Smooth muscle cell (in vitro differentiated cells): ENCODE results near the gene MAL. TPM values are rescaled to one million over a fixed set of nuclear protein-coding genes. Genes with fewer than 3 reads are reported as not detected.

Source experiments
- DNase-seq: peaks from one replicate; lab custom pipeline; 2025; ENCODE audit not compliant: unreplicated experiment; lab: John Stamatoyannopoulos, UW
- H2AFZ ChIP-seq: fragments of 200-600 bp; sonication (generic); 2 replicates; pipeline ENCODE4 v1.6.0; 2016; ENCODE audit warnings: antibody characterized with exemption, low read depth, mild to moderate bottlenecking
- H3F3A ChIP-seq: fragments of 200-600 bp; sonication (generic); 2 replicates; pipeline ENCODE4 v1.6.0; 2017; ENCODE audit warnings: antibody characterized with exemption, low read depth
- H3K27ac ChIP-seq: fragments of 200-600 bp; sonication (generic); 2 replicates; pipeline ENCODE4 v1.5.1; 2016; ENCODE audit warnings: low read depth, mild to moderate bottlenecking
- H3K27me3 ChIP-seq: fragments of 200-600 bp; sonication (generic); 2 replicates; pipeline ENCODE4 v1.6.1; 2016; ENCODE audit warnings: low read depth, mild to moderate bottlenecking
- H3K36me3 ChIP-seq: fragments of 200-600 bp; sonication (generic); 2 replicates; pipeline ENCODE4 v1.5.1; 2016; ENCODE audit warnings: low read depth
- H3K4me1 ChIP-seq: fragments of 200-600 bp; sonication (generic); 2 replicates; pipeline ENCODE4 v1.5.1; 2016; ENCODE audit warnings: low read depth
- H3K4me2 ChIP-seq: fragments of 200-600 bp; sonication (generic); 2 replicates; pipeline ENCODE4 v1.6.0; 2016; ENCODE audit warnings: mild to moderate bottlenecking
- H3K4me3 ChIP-seq: fragments of 200-600 bp; sonication (generic); 2 replicates; pipeline ENCODE4 v1.5.1; 2016; ENCODE audit warnings: mild to moderate bottlenecking
- H3K79me2 ChIP-seq: fragments of 200-600 bp; sonication (generic); 2 replicates; pipeline ENCODE4 v1.6.0; 2016; ENCODE audit warnings: low read depth, mild to moderate bottlenecking
- H3K9ac ChIP-seq: fragments of 200-600 bp; sonication (generic); 2 replicates; pipeline ENCODE4 v1.6.0; 2016; ENCODE audit warnings: low read depth
- H3K9me3 ChIP-seq: fragments of 200-600 bp; sonication (generic); replicated peaks from 2 replicates; pipeline ENCODE4 v1.5.1; 2016; ENCODE audit warnings: low read depth
- H4K20me1 ChIP-seq: fragments of 200-600 bp; sonication (generic); 2 replicates; pipeline ENCODE4 v1.6.0; 2016; ENCODE audit warnings: low read depth
- WGBS: methylation state at CpG from one replicate; pipeline ENCODE4 v1.1.7; 2016; ENCODE audit warnings: low lambda C conversion rate; 5-methylcytosine and 5-hydroxymethylcytosine counted together
- polyA plus RNA-seq: library from polyadenylated mRNA; unstranded; fragments of >200 nt; fragmentation: Nextera tagmentation; extraction: Ambion mirVana; gene quantifications from 2 replicates; pipeline ENCODE4 v1.2.1, GENCODE V29; 2016
- total RNA-seq: library from RNA; depleted of rRNA; stranded (reverse); fragments of >200 nt; gene quantifications from 2 replicates; pipeline ENCODE4 v1.2.3, GENCODE V29; 2014
- TF ChIP-seq, protein P1 (sequence below): fragments of 200-600 bp; sonication (generic); IDR thresholded peaks from 2 replicates; pipeline ENCODE4 v1.5.1; 2017; ENCODE audit warnings: borderline replicate concordance, mild to moderate bottlenecking, antibody characterized with exemption; ENCODE audit not compliant: insufficient read depth, poor library complexity, severe bottlenecking

MAL gene
- total and polyA plus RNA-seq, 2 experiments from 2014 or later = not detected

DNA sequence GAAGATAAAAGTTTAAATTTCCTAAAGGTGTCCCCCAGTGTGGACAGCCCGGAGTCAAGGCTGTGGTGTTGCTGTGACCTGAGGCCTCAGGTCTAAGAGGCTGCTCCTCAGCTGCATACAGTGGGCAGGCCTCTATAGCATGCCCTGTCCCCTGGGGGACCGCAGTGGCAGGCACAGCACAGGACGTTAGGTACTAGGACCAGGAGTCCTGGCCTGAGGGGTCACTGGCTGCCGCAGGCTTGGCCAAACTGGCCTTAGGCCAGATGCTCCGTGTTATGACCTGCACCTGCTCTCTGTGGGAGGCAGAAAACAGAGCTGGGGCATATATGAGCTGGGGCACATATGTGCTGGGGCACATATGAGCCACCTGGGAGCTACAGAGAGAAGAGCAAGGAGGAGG is 21.2 kb upstream of the MAL start:
- 75% methylated on average over 5 of the region's 5 CpGs for WGBS
- no peaks in the 10 kb centered on the region for H3K79me2 ChIP-seq
- H3K36me3 ChIP-seq = no peaks in the 10 kb centered on the region
- no peak overlapping the region for H3K4me2 ChIP-seq
- no peaks in the 10 kb centered on the region for H4K20me1 ChIP-seq
- no peak for DNase-seq
- no peaks in the 10 kb centered on the region for H3K9me3 ChIP-seq
- no peak overlapping the region for H3K27ac ChIP-seq
- TF ChIP-seq, protein P1, sequence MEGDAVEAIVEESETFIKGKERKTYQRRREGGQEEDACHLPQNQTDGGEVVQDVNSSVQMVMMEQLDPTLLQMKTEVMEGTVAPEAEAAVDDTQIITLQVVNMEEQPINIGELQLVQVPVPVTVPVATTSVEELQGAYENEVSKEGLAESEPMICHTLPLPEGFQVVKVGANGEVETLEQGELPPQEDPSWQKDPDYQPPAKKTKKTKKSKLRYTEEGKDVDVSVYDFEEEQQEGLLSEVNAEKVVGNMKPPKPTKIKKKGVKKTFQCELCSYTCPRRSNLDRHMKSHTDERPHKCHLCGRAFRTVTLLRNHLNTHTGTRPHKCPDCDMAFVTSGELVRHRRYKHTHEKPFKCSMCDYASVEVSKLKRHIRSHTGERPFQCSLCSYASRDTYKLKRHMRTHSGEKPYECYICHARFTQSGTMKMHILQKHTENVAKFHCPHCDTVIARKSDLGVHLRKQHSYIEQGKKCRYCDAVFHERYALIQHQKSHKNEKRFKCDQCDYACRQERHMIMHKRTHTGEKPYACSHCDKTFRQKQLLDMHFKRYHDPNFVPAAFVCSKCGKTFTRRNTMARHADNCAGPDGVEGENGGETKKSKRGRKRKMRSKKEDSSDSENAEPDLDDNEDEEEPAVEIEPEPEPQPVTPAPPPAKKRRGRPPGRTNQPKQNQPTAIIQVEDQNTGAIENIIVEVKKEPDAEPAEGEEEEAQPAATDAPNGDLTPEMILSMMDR = no peak
- no peaks in the 10 kb centered on the region for H3F3A ChIP-seq
- no peak overlapping the region for H3K9ac ChIP-seq
- H3K4me1 ChIP-seq = no peaks in the 10 kb centered on the region
- no peaks in the 10 kb centered on the region for H3K27me3 ChIP-seq
- H2AFZ ChIP-seq = no peak overlapping the region
- no peak overlapping the region for H3K4me3 ChIP-seq

DNA sequence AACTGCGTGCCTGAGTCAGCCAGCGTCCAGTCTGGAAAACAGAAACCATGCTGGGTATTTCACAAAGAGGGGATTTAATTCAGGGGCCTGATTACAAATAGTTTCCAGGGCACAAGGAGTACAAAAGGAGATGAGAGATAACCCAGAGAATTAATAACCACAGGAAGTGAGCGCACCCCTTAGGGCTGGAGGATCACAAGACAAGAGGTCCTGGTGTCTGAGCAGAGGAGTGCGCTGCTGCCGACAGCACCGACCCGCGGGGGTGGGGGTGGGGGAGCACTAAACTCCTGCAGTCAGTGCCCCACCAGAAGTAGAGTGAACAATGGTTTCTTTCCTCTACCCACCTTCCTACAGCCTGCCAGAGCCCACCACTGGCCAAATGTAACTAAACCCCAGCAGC is 20.8 kb upstream of the MAL start:
- no peak for DNase-seq
- WGBS = 83% methylated on average over 8 of the region's 8 CpGs
- Histone ChIP-seq H3K36me3 (no peaks in the 10 kb centered on the region), H3K4me1 (no peaks in the 10 kb centered on the region), H3K4me3 (no peak overlapping the region), H3K9ac (no peak overlapping the region), H3F3A (no peaks in the 10 kb centered on the region), H3K79me2 (no peaks in the 10 kb centered on the region), H3K27me3 (no peaks in the 10 kb centered on the region), H2AFZ (no peak overlapping the region), H3K9me3 (no peaks in the 10 kb centered on the region), H4K20me1 (no peaks in the 10 kb centered on the region), H3K27ac (no peak overlapping the region), H3K4me2 (no peak overlapping the region)
- TF ChIP-seq, protein P1 = no peak

DNA sequence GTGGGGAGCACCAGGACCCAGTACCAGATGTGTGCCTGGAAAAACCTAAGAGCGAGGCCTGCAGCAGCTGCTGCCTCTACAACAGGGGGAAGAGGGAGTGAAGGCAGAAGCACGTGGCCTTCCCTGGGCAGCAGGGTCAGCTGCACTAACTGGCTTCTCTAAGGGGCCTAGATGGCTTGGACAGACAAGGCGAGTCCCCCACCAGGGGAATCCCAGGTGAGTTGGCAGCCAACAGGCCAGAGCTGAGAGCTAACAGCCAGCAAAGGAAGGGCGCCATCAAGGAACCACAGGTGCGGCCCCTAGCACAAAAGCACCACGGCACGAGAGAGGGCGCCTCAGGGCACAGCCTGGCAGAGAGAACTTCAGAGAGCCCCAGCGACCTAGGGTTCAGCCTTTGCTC is 19.8 kb upstream of the MAL start:
- no peak overlapping the region for H2AFZ ChIP-seq
- WGBS = 73% methylated on average over 9 of the region's 9 CpGs
- no peak overlapping the region for H3K9ac ChIP-seq
- no peaks in the 10 kb centered on the region for H3K9me3 ChIP-seq
- no peaks in the 10 kb centered on the region for H3K4me1 ChIP-seq
- no peaks in the 10 kb centered on the region for H3K27me3 ChIP-seq
- no peak for DNase-seq
- H3K27ac ChIP-seq = no peak overlapping the region
- no peaks in the 10 kb centered on the region for H3K36me3 ChIP-seq
- H3K4me3 ChIP-seq = no peak overlapping the region
- no peaks in the 10 kb centered on the region for H3F3A ChIP-seq
- H3K4me2 ChIP-seq = no peak overlapping the region
- no peaks in the 10 kb centered on the region for H3K79me2 ChIP-seq
- TF ChIP-seq, protein P1 = no peak
- no peaks in the 10 kb centered on the region for H4K20me1 ChIP-seq

DNA sequence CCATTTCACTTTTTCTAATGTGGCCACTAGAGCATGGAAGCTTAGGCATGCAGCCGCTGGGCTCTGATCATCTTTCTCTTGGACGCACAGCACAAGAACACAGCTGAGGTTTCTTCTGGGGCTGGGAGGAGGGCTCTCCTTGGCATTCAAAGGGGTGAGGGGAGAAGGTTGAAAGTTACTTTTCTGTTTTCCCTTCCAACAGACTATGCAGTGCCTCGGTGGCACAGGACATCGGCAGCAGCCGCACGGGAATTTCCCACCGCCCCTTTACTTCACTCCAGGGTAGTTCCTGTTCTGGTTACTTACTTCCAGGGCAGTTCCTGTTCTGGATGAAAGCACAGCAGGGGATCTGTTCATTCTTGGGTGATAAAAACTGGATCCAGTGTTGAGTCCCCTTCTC is 18.9 kb upstream of the MAL start:
- Histone ChIP-seq H3K9me3 (no peaks in the 10 kb centered on the region), H3K36me3 (no peaks in the 10 kb centered on the region), H3K4me2 (no peak overlapping the region), H3K4me3 (no peak overlapping the region), H3K27ac (no peak overlapping the region), H2AFZ (no peak overlapping the region), H3K4me1 (no peaks in the 10 kb centered on the region), H3F3A (no peaks in the 10 kb centered on the region), H3K27me3 (no peaks in the 10 kb centered on the region), H4K20me1 (no peaks in the 10 kb centered on the region), H3K9ac (no peak overlapping the region), H3K79me2 (no peaks in the 10 kb centered on the region)
- TF ChIP-seq, protein P1 = no peak
- 89% methylated on average over 7 of the region's 7 CpGs for WGBS
- no peak for DNase-seq
